GM12875 (cell line): ENCODE measurements around the gene SOX12.

Experiments
- H3K4me3 ChIP-seq: one replicate; pipeline ENCODE4 v1.5.1; 2011; ENCODE audit warnings: low read depth, low read length, control low read depth
- TF ChIP-seq, protein P1 (sequence below): IDR thresholded peaks from 2 replicates; pipeline ENCODE4 v1.5.1; 2011; ENCODE audit warnings: low read depth, mild to moderate bottlenecking, control low read depth, inconsistent platforms, low read length, moderate library complexity, borderline replicate concordance; ENCODE audit not compliant: insufficient read depth

SOX12 gene

DNA sequence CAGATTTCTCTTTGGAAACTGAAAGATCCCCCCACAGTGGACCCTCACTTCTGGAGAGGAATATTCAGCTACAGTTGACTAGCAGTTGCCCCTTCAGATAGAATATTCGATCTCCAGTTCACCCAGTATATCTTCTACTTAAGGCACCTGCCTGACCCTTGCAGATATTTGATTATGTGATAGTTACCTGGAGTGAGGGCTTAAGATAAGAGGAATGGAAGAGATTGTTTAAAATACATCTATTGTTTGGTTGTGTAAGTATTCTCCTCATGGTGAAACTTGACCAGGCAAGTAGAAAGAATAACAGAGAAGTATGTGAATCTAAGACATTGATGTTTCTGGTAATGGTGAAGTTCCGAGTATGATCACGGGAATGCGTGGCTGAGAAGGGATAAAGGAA, 29.5 kb upstream of the SOX12 start:
- TF ChIP-seq, protein P1, sequence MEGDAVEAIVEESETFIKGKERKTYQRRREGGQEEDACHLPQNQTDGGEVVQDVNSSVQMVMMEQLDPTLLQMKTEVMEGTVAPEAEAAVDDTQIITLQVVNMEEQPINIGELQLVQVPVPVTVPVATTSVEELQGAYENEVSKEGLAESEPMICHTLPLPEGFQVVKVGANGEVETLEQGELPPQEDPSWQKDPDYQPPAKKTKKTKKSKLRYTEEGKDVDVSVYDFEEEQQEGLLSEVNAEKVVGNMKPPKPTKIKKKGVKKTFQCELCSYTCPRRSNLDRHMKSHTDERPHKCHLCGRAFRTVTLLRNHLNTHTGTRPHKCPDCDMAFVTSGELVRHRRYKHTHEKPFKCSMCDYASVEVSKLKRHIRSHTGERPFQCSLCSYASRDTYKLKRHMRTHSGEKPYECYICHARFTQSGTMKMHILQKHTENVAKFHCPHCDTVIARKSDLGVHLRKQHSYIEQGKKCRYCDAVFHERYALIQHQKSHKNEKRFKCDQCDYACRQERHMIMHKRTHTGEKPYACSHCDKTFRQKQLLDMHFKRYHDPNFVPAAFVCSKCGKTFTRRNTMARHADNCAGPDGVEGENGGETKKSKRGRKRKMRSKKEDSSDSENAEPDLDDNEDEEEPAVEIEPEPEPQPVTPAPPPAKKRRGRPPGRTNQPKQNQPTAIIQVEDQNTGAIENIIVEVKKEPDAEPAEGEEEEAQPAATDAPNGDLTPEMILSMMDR, result no peak
- no peak overlapping the region for H3K4me3 ChIP-seq

DNA sequence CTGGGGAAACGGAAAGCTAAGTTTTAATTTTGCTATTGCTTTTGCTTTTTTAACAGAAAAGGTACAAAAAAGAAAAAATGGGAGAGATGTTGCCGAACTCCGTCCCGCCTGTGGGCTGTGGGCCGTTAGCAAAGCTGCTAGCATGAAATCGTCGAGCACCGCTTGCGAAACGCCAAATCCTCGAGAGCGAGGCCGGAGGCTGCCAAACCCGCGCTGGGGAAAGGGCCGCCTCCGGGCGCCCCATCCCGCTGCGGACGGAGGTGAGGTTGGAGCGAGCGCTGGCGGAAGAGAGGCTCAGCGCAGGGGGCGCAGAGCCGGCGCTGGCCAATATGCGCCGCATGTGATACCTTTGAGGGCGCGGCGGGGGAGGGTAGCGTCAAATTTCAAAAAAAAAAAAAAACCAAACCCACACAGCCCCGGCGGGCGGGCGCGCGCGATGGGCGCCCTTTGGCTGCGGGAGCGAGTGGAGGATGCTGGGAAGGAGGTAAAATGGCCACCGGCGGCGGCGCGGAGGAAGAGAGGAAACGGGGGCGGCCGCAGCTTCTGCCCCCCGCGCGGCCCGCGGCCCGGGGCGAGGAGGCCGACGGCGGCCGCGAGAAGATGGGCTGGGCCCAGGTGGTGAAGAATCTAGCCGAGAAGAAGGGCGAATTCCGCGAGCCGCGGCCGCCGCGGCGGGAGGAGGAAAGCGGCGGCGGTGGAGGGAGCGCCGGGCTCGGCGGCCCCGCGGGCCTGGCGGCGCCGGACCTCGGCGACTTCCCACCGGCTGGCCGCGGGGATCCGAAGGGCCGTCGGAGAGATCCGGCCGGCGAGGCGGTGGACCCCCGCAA, 28.0 kb upstream of the SOX12 start, which contains the start of gene ZCCHC3:
ZCCHC3 (plus strand) TSS at position 473 of the 827 bp plus-strand sequence; CDS start at position 490, 17 bp downstream.
- TF ChIP-seq, protein P1, result peak; percentile 29; the same call in 1 of the 2 replicates
- H3K4me3 ChIP-seq, result peak within 1 kb of the TSS; percentile 72

DNA sequence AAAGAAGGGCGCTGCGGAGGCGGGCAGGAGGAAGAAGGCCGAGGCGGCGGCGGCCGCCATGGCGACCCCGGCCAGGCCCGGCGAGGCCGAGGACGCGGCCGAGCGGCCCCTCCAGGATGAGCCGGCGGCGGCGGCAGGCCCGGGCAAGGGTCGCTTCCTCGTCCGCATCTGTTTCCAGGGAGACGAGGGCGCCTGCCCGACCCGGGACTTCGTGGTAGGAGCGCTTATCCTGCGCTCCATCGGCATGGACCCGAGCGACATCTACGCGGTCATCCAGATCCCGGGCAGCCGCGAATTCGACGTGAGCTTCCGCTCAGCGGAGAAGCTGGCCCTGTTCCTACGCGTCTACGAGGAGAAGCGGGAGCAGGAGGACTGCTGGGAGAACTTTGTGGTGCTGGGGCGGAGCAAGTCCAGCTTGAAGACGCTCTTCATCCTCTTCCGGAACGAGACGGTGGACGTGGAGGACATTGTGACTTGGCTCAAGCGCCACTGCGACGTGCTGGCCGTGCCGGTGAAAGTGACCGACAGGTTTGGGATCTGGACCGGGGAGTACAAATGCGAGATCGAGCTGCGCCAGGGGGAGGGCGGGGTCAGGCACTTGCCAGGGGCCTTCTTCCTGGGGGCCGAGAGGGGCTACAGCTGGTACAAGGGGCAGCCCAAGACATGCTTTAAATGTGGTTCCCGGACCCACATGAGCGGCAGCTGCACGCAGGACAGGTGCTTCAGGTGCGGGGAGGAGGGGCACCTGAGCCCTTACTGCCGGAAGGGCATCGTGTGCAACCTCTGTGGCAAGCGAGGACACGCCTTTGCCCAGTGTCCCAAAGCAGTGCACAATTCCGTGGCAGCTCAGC, 27.2 kb upstream of the SOX12 start:
- TF ChIP-seq, protein P1, result no peak
- H3K4me3 ChIP-seq, result peak overlapping the region; percentile 72

DNA sequence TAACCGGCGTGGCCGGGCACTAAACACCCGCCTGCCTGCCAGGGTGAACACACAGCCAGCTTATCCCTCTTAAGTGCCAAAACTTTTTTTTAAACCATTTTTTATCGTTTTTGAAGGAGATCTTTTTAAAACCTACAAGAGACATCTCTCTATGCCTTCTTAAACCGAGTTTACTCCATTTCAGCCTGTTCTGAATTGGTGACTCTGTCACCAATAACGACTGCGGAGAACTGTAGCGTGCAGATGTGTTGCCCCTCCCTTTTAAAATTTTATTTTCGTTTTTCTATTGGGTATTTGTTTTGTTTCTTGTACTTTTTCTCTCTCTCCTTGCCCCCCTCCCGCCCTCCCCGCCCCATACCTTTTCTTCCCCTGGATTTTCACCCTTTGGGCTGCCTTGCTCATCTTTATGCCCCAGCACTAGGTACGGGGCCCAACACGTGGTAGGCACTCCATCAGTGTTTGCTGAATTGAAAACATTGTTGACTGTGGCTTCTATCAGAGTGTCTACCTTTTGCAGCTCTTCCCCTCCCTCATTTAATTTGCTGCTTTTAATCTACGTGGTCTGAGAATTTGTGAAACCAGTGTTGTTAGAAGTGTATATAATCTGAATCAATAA, 26.5 kb upstream of the SOX12 start:
- TF ChIP-seq, protein P1, result no peak
- peak overlapping the region; percentile 72 for H3K4me3 ChIP-seq

DNA sequence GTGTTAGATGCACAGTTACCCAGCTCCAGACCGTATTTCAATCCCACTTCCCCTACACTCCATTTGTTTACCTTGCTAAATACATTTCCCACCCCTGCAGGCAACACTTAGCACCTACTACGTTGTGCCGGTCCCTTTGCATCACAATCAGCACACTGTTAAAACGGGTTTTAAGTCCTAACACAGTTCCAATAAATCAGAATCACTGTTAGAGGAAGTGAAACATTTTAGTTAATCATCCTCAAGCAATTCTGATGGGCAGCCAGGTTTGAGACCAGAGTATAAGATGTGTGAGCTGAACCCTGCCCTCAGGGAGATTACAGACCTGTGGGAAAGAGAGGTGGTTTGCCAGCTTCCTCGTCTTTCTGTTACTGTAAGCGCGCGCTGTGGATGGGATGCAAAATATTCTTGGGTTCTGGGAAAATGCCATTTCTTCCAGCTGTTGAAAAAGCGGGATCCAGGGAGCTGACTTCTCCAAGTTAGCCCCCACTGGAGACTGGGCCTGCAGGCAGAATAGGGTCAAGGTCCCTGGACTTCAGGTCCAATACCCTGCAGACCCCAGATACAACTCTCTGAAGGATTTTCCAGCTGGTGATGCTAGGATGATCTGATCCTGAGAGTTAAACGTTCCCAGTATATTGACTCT, 24.9 kb upstream of the SOX12 start:
- TF ChIP-seq, protein P1, result no peak
- no peak overlapping the region for H3K4me3 ChIP-seq
